ENCODE data around the gene SRC.

- no peak for TF ChIP-seq FOXP2 (optimal IDR thresholded peaks at IDR 0.05; ENCODE audit: control extremely low read depth, extremely low read length, insufficient read depth)
- no peak for TF ChIP-seq EZH2 (IDR thresholded peaks at IDR 0.05)
- TF ChIP-seq POLR2AphosphoS5 (IDR thresholded peaks at IDR 0.05; ENCODE audit: borderline replicate concordance, low read depth, low read length) = no peak
These were observed 12.6 kb downstream of the SRC start for GRCh38 chr20:37358366-37359150.
